A204.1 (cell line): ENCODE results near the gene TNFSF12.

Experiments
- FAIRE-seq: peaks from 2 replicates; lab custom pipeline; 2012; peaks lifted over from hg19 to GRCh38; lab: Jason Lieb, UNC

The TNFSF12 gene

GRCh38 chr17:7572338-7572587 is 23.4 kb downstream of the TNFSF12 start:
- peak; percentile 98 for FAIRE-seq

- FAIRE-seq, result no peak
These were observed 23.9 kb downstream of the TNFSF12 start for GRCh38 chr17:7572588-7573323.

GRCh38 chr17:7573324-7574080 is 24.6 kb downstream of the TNFSF12 start:
- FAIRE-seq, result no peak

GRCh38 chr17:7574176-7574953 is 25.5 kb downstream of the TNFSF12 start:
- no peak for FAIRE-seq

- FAIRE-seq, result no peak
These were observed 26.6 kb downstream of the TNFSF12 start for GRCh38 chr17:7575481-7575883.

GRCh38 chr17:7575959-7576358 is 27.1 kb downstream of the TNFSF12 start:
- no peak for FAIRE-seq

GRCh38 chr17:7576432-7576937 is 27.6 kb downstream of the TNFSF12 start:
- FAIRE-seq, result no peak

- no peak for FAIRE-seq
These were observed 28.7 kb downstream of the TNFSF12 start for GRCh38 chr17:7577327-7578199.

- no peak for FAIRE-seq
These were observed 30.4 kb downstream of the TNFSF12 start, which contains the start of gene CD68 for GRCh38 chr17:7579001-7579833. TSS of gene CD68 (plus strand) at chr17:7579638. CDS start at chr17:7579678, 40 bp downstream.

GRCh38 chr17:7579834-7580603 is 31.2 kb downstream of the TNFSF12 start:
- no peak for FAIRE-seq

- FAIRE-seq, result no peak
These were observed 32.0 kb downstream of the TNFSF12 start for GRCh38 chr17:7580604-7581575.

- FAIRE-seq, result no peak
These were observed 33.8 kb downstream of the TNFSF12 start for GRCh38 chr17:7582396-7583252.

- peak; percentile 94 for FAIRE-seq
These were observed 34.6 kb downstream of the TNFSF12 start, which contains the start of gene MPDU1 for GRCh38 chr17:7583253-7584109. TSS of gene MPDU1 (plus strand) at chr17:7583852. CDS start at chr17:7583863, 11 bp downstream.

GRCh38 chr17:7586673-7587419 is 38.0 kb downstream of the TNFSF12 start:
- no peak for FAIRE-seq

- FAIRE-seq, result no peak
These were observed 38.7 kb downstream of the TNFSF12 start for GRCh38 chr17:7587420-7588151.
